Cardiac muscle cell (in vitro differentiated cells and primary cell): ENCODE data around the gene PRAMEF8. TPM values are rescaled to one million over a fixed set of nuclear protein-coding genes. Genes with fewer than 3 reads are reported as not detected.
"Not testable (repeated sequence)": the region's sequence is repeated elsewhere in the genome, so short reads cannot be mapped to it uniquely, and the experiment has no call there.

Experiments
- DNase-seq, 2 donors: peaks; one replicate each; pipeline versions ENCODE4 v3.0.0 to v3.0.0-alpha.2; 2010 to 2017; ENCODE audit warnings: low read depth in 1 of 2, low spot score in 1 of 2
- H3K27ac ChIP-seq: fragments of 200-600 bp; sonication (generic); 2 replicates; pipeline ENCODE4 v1.5.1; 2016
- H3K27me3 ChIP-seq: fragments of 200-600 bp; sonication (generic); 2 replicates; pipeline ENCODE4 v1.6.0; 2016; ENCODE audit warnings: control low read depth
- H3K36me3 ChIP-seq: fragments of 200-600 bp; sonication (generic); 2 replicates; pipeline ENCODE4 v1.5.1; 2016; ENCODE audit warnings: control low read depth
- H3K4me1 ChIP-seq: fragments of 200-600 bp; sonication (generic); 2 replicates; pipeline ENCODE4 v1.8.1; 2017; ENCODE audit warnings: low read depth, mild to moderate bottlenecking, mixed run types
- H3K4me3 ChIP-seq: fragments of 200-600 bp; sonication (generic); 2 replicates; pipeline ENCODE4 v1.5.1; 2016; ENCODE audit warnings: mild to moderate bottlenecking
- H3K9me3 ChIP-seq: fragments of 200-600 bp; sonication (generic); 2 replicates; pipeline ENCODE4 v1.5.1; 2017; ENCODE audit warnings: low read depth, mild to moderate bottlenecking, control low read depth
- polyA plus RNA-seq: library from polyadenylated mRNA; unstranded; fragments of >200 nt; fragmentation: Nextera tagmentation; extraction: Ambion mirVana; gene quantifications from 2 replicates; pipeline ENCODE4 v1.2.1, GENCODE V29; 2016
- total RNA-seq: library from RNA; depleted of rRNA; stranded (reverse); fragments of >200 nt; gene quantifications from 2 replicates; pipeline ENCODE4 v1.2.3, GENCODE V29; 2016

Gene PRAMEF8
- total and polyA plus RNA-seq, 2 experiments from 2014 or later = not detected

GRCh38 chr1:13243536-13244263 is 41.2 kb downstream of the PRAMEF8 start:
- H3K9me3 ChIP-seq, H3K36me3 ChIP-seq, H3K4me1 ChIP-seq, H3K27me3 ChIP-seq, H3K27ac ChIP-seq, DNase-seq, H3K4me3 ChIP-seq: not testable (repeated sequence)

GRCh38 chr1:13239633-13240032 is 45.3 kb downstream of the PRAMEF8 start:
- not testable (repeated sequence) for H3K36me3 ChIP-seq, H3K27me3 ChIP-seq, H3K27ac ChIP-seq, H3K9me3 ChIP-seq, DNase-seq, H3K4me3 ChIP-seq, H3K4me1 ChIP-seq

GRCh38 chr1:13237572-13237971 is 47.4 kb downstream of the PRAMEF8 start:
- H3K27me3 ChIP-seq, H3K4me3 ChIP-seq, H3K4me1 ChIP-seq, H3K9me3 ChIP-seq, DNase-seq, H3K27ac ChIP-seq, H3K36me3 ChIP-seq: not testable (repeated sequence)

- not testable (repeated sequence) for H3K36me3 ChIP-seq, H3K9me3 ChIP-seq, H3K27ac ChIP-seq, H3K4me3 ChIP-seq, H3K4me1 ChIP-seq, DNase-seq, H3K27me3 ChIP-seq
Observed at GRCh38 chr1:13234057-13234456, 50.9 kb downstream of the PRAMEF8 start.

- not testable (repeated sequence) for H3K4me3 ChIP-seq, H3K4me1 ChIP-seq, DNase-seq, H3K9me3 ChIP-seq, H3K27ac ChIP-seq, H3K27me3 ChIP-seq, H3K36me3 ChIP-seq
Observed at GRCh38 chr1:13232056-13232455, 52.9 kb downstream of the PRAMEF8 start.

Other genes with a start within 250 kb of the PRAMEF8 start
- not detected in 2 replicates for gene PRAMEF27, start 228.6 kb downstream of the PRAMEF8 start, total RNA-seq
- gene PRAMEF27, start 228.6 kb downstream of the PRAMEF8 start, polyA plus RNA-seq = not detected in 2 replicates
- not detected in 2 replicates for gene HNRNPCL3, start 224.4 kb downstream of the PRAMEF8 start, total RNA-seq
- gene HNRNPCL3, start 224.4 kb downstream of the PRAMEF8 start, polyA plus RNA-seq = not detected in 2 replicates
- gene PRAMEF25, start 214.4 kb downstream of the PRAMEF8 start, total RNA-seq = not detected in 2 replicates
- gene PRAMEF25, start 214.4 kb downstream of the PRAMEF8 start, polyA plus RNA-seq = not detected in 2 replicates
- not detected in 2 replicates for gene HNRNPCL2, start 168.3 kb downstream of the PRAMEF8 start, total RNA-seq
- gene HNRNPCL2, start 168.3 kb downstream of the PRAMEF8 start, polyA plus RNA-seq = not detected in 2 replicates
- not detected in 2 replicates for gene PRAMEF26, start 129.1 kb downstream of the PRAMEF8 start, total RNA-seq
- not detected in 2 replicates for gene PRAMEF26, start 129.1 kb downstream of the PRAMEF8 start, polyA plus RNA-seq
- gene HNRNPCL4, start 119.5 kb downstream of the PRAMEF8 start, total RNA-seq = not detected in 2 replicates
- gene HNRNPCL4, start 119.5 kb downstream of the PRAMEF8 start, polyA plus RNA-seq = not detected in 2 replicates
- not detected in 2 replicates for gene PRAMEF9, start 113.3 kb downstream of the PRAMEF8 start, total RNA-seq
- gene PRAMEF9, start 113.3 kb downstream of the PRAMEF8 start, polyA plus RNA-seq = not detected in 2 replicates
- gene PRAMEF13, start 83.7 kb downstream of the PRAMEF8 start, total RNA-seq = not detected in 2 replicates
- gene PRAMEF13, start 83.7 kb downstream of the PRAMEF8 start, polyA plus RNA-seq = not detected in 2 replicates
- not detected in 2 replicates for gene PRAMEF18, start 59.0 kb downstream of the PRAMEF8 start, total RNA-seq
- gene PRAMEF18, start 59.0 kb downstream of the PRAMEF8 start, polyA plus RNA-seq = not detected in 2 replicates
- gene PRAMEF5, start 30.9 kb downstream of the PRAMEF8 start, total RNA-seq = not detected in 2 replicates
- gene PRAMEF5, start 30.9 kb downstream of the PRAMEF8 start, polyA plus RNA-seq = not detected in 2 replicates
- not detected in 2 replicates for gene PRAMEF33, start 18.4 kb upstream of the PRAMEF8 start, total RNA-seq
- gene PRAMEF33, start 18.4 kb upstream of the PRAMEF8 start, polyA plus RNA-seq = not detected in 2 replicates
- not detected in 2 replicates for gene PRAMEF15, start 30.4 kb upstream of the PRAMEF8 start, total RNA-seq
- not detected in 2 replicates for gene PRAMEF15, start 30.4 kb upstream of the PRAMEF8 start, polyA plus RNA-seq
- gene PRAMEF14, start 62.0 kb upstream of the PRAMEF8 start, total RNA-seq = not detected in 2 replicates
- gene PRAMEF14, start 62.0 kb upstream of the PRAMEF8 start, polyA plus RNA-seq = not detected in 2 replicates
- not detected in 2 replicates for gene PRAMEF19, start 86.8 kb upstream of the PRAMEF8 start, total RNA-seq
- not detected in 2 replicates for gene PRAMEF19, start 86.8 kb upstream of the PRAMEF8 start, polyA plus RNA-seq
- not detected in 2 replicates for gene PRAMEF17, start 104.5 kb upstream of the PRAMEF8 start, total RNA-seq
- gene PRAMEF17, start 104.5 kb upstream of the PRAMEF8 start, polyA plus RNA-seq = not detected in 2 replicates
- not detected in 2 replicates for gene PRAMEF20, start 125.3 kb upstream of the PRAMEF8 start, total RNA-seq
- not detected in 2 replicates for gene PRAMEF20, start 125.3 kb upstream of the PRAMEF8 start, polyA plus RNA-seq
- not detected in 2 replicates for gene LRRC38, start 228.9 kb upstream of the PRAMEF8 start, total RNA-seq
- 0.42 TPM in 1 of 2 replicates, not detected in the other for gene LRRC38, start 228.9 kb upstream of the PRAMEF8 start, polyA plus RNA-seq